ENCODE results near the gene ACOT7.

DNA sequence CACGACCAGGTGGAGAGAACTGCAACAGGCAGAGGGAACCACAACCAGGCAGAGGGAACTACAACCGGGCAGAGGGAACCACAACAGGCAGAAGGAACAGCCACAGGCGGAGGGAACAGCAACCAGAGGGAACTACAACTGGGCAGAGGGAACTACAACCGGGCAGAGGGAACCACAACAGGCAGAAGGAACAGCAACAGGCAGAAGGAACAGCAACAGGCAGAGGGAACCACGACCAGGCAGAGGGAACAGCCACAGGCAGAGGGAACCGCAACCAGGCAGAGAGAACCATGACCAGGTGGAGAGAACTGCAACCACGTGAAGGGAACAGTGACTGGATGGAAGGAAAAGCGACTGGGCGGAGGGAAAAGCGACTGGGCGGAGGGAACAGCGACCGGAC is 85.1 kb downstream of the ACOT7 start:
- TF ChIP-seq ZBTB25 (CRISPR knock-in tag; IDR thresholded peaks at IDR 0.05), result no peak
- no peak for TF ChIP-seq SMAD9 (CRISPR knock-in tag; IDR thresholded peaks at IDR 0.05)
- no peak for TF ChIP-seq CEBPB (IDR thresholded peaks at IDR 0.05; ENCODE audit: borderline replicate concordance, low read depth, low read length)

Data from HepG2 (cell line).